ENCODE results near the gene ERC1. TPM values are rescaled to one million over a fixed set of nuclear protein-coding genes. Genes with fewer than 3 reads are reported as not detected.

ERC1 gene
- total RNA-seq, 2 donors from 2014 or later, result 40.3 to 43.0 TPM

DNA sequence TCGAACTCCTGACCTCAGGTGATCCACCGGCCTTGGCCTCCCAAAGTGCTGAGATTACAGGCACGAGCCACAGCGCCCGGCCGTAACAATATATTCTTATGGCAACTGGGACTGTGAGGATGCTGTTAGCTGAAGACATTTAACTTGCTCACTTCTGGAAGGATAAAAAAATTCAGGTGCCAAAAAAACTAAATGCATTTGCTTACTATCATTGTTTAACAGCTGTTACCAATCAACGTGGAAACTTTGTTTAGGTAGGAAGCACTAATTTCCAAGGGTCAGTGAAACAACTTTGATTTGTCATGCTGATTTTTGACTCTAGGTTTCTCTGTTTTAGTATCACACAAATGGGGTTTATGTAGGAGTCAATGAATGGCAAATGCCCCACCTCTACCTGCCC, 297.3 kb downstream of the ERC1 start:
- TF ChIP-seq, protein P1, sequence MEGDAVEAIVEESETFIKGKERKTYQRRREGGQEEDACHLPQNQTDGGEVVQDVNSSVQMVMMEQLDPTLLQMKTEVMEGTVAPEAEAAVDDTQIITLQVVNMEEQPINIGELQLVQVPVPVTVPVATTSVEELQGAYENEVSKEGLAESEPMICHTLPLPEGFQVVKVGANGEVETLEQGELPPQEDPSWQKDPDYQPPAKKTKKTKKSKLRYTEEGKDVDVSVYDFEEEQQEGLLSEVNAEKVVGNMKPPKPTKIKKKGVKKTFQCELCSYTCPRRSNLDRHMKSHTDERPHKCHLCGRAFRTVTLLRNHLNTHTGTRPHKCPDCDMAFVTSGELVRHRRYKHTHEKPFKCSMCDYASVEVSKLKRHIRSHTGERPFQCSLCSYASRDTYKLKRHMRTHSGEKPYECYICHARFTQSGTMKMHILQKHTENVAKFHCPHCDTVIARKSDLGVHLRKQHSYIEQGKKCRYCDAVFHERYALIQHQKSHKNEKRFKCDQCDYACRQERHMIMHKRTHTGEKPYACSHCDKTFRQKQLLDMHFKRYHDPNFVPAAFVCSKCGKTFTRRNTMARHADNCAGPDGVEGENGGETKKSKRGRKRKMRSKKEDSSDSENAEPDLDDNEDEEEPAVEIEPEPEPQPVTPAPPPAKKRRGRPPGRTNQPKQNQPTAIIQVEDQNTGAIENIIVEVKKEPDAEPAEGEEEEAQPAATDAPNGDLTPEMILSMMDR (IDR thresholded peaks at IDR 0.05), result no peak

DNA sequence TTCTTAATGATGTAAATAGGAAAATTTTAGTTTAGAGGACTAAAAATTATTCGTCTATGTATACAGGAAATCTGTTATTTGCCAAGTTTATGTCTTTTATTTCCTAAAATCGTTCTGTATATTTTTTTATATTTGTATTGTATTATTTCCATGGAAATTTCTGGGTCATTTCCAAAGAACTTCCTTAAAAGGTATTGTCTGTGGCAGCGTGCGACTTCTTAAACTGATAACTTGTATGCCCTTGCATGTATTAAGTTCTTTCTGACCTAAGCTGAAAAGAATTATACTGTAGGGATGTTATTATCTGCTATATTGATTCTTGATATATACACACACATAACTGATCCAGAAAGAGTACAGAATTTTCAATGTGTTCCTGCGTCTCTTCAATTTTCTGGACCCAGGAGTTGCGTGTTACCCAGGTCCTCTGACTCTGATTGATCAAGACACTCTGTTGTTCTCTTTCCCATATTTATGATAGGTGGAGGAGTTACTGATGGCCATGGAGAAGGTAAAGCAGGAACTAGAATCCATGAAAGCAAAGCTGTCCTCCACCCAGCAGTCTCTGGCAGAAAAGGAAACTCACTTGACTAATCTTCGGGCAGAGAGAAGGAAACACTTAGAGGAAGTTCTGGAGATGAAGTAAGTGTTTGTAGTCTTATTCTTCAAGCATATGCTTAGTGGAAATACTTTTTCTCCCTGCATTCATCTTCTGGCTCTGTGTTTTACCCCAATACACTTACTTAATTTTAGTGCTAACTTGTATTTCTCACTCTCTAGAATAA, 298.5 kb downstream of the ERC1 start:
- TF ChIP-seq, protein P1 (IDR thresholded peaks at IDR 0.05), result no peak
- Histone ChIP-seq H3K27me3 (no peaks in the 10 kb centered on the region), H3K4me3 (no peak overlapping the region), H3K27ac (peak overlapping the region; percentile 17 to 39), H3K36me3 (peaks cover 6% of the 10 kb centered on the region), H3K9me3 (no peaks in the 10 kb centered on the region), H3K4me1 (peaks cover 0 to 12% of the 10 kb centered on the region in 2 donors)
- DNase-seq (ENCODE audit: low spot score), result no peak

More for the DNA sequence above, 297.3 kb downstream of the ERC1 start:
- H3K27ac ChIP-seq, result no peak overlapping the region
- H3K4me3 ChIP-seq, result no peak overlapping the region
- peaks cover 6% of the 10 kb centered on the region for H3K36me3 ChIP-seq
- no peak for DNase-seq (ENCODE audit: low spot score)
- H3K4me1 ChIP-seq, result peaks cover 0 to 12% of the 10 kb centered on the region in 2 donors
- no peaks in the 10 kb centered on the region for H3K27me3 ChIP-seq
- no peaks in the 10 kb centered on the region for H3K9me3 ChIP-seq

DNA sequence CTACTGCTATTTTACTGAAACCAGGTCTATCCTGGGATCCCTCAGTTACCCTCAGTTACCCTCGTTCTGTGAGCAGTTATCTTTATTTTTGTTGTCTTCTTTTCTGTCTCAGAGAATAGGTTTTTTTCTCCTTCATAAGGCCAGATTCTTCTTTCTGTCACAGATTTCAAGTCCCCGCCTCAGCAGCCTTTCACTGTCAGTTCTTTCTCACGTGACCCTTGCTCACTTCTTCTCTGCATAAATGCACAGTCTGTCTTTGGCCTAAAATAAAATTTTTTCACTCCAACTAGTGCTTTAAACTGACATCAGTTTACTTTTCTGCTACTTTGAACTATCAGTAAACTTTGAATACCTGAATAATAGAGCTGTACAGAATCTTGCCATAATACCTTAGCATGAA, 299.7 kb downstream of the ERC1 start:
- Histone ChIP-seq H3K27ac (peak overlapping the region; percentile 17 to 39), H3K4me1 (peaks cover 0 to 12% of the 10 kb centered on the region in 2 donors), H3K27me3 (no peaks in the 10 kb centered on the region), H3K4me3 (no peak overlapping the region), H3K9me3 (no peaks in the 10 kb centered on the region), H3K36me3 (peaks cover 15% of the 10 kb centered on the region)
- DNase-seq (ENCODE audit: low spot score), result no peak
- TF ChIP-seq, protein P1 (IDR thresholded peaks at IDR 0.05), result no peak

DNA sequence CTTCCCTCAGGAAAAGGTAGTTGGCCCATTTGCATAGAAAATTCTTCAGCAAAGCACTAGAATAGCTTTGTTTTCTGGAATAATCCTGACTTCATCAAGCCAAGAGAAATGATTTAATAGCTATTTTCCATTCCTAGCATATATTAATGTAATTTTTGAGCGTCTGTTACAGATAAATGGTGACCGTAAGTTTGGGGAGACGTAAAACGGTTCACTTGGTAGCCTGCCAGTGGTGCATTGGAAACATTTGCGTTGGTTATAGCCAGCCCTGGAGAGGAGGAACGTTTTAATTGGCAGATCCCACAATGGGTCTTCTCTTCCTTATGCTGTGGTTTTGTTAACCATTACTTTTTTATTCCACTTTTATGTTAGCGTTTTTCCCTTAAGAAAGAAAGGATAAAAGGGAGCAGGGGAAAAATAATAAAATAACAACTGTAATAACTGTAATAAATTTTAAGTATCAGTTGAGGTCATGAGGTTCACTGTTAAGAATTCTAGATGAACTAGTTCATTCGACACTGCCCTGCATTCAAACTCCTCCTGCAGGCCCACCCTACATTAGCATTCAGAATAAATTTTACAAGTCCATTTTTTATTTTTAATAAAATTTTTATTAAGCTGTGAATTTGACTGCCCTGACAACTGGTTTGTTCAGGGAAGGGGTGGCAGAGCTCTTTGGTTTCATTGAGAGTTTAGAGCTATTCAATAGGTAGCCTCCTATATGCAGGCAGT, 300.7 kb downstream of the ERC1 start:
- TF ChIP-seq, protein P1 (IDR thresholded peaks at IDR 0.05), result no peak
- no peak overlapping the region for H3K4me3 ChIP-seq
- no peak for DNase-seq (ENCODE audit: low spot score)
- H3K4me1 ChIP-seq, result peaks cover 0 to 12% of the 10 kb centered on the region in 2 donors
- no peaks in the 10 kb centered on the region for H3K27me3 ChIP-seq
- H3K36me3 ChIP-seq, result peaks cover 15% of the 10 kb centered on the region
- H3K27ac ChIP-seq, result no peak overlapping the region
- no peaks in the 10 kb centered on the region for H3K9me3 ChIP-seq

DNA sequence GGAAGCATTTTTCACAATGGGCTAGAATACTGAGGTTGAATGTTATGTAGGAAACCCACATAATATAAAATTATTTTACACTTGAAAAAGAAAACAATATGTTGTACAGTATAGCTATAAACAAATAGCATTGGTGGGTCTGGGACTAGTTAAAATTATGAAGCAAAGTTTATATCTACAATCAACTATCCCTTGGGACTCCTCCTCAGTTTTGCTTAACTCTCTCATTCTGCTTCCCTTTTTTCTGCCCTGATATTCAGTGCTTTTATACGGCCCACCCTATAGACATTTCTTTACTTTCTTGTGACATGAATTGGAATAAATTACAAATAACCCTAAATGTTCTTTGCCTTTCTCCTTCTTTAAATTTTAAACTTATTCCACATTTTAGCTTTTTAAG, 302.9 kb downstream of the ERC1 start:
- no peak overlapping the region for H3K4me3 ChIP-seq
- TF ChIP-seq, protein P1 (IDR thresholded peaks at IDR 0.05), result no peak
- no peaks in the 10 kb centered on the region for H3K9me3 ChIP-seq
- no peaks in the 10 kb centered on the region for H3K27me3 ChIP-seq
- peaks cover 0 to 12% of the 10 kb centered on the region in 2 donors for H3K4me1 ChIP-seq
- no peak for DNase-seq (ENCODE audit: low spot score)
- H3K36me3 ChIP-seq, result peaks cover 15% of the 10 kb centered on the region
- no peak overlapping the region for H3K27ac ChIP-seq

All from right atrium auricular region (tissue), 2 donors.